ENCODE results near the gene CERS1.

The CERS1 gene

GRCh38 chr19:18913466-18913865 lies 17.5 kb upstream of the CERS1 start:
- Histone ChIP-seq H3K27me3 (ENCODE audit: insufficient read depth, low read depth) (no peaks in the 10 kb centered on the region), H3K36me3 (ENCODE audit: insufficient read depth) (no peaks in the 10 kb centered on the region), H4K20me1 (ENCODE audit: insufficient read depth) (no peaks in the 10 kb centered on the region), H2AFZ (ENCODE audit: low read depth) (no peak overlapping the region), H3K27ac (no peak overlapping the region), H3K79me2 (ENCODE audit: insufficient read depth, low read depth) (peaks cover 50% of the 10 kb centered on the region), H3K4me2 (no peak overlapping the region), H3K9ac (no peak overlapping the region), H3K4me3 (IDR thresholded peaks at IDR 0.05; ENCODE audit: insufficient read depth, low read depth, low read length) (no peak overlapping the region), H3K4me1 (ENCODE audit: low read depth, poor library complexity, severe bottlenecking) (peaks cover 30% of the 10 kb centered on the region)
- TF ChIP-seq CTCF (conservative IDR thresholded peaks at IDR 0.05; ENCODE audit: low read depth, low read length) = no peak

- H3K4me3 ChIP-seq (IDR thresholded peaks at IDR 0.05; ENCODE audit: insufficient read depth, low read depth, low read length) = no peak overlapping the region
- H3K4me2 ChIP-seq = no peak overlapping the region
- H2AFZ ChIP-seq (ENCODE audit: low read depth) = no peak overlapping the region
- H4K20me1 ChIP-seq (ENCODE audit: insufficient read depth) = no peaks in the 10 kb centered on the region
- H3K79me2 ChIP-seq (ENCODE audit: insufficient read depth, low read depth) = peaks cover 45% of the 10 kb centered on the region
- H3K27me3 ChIP-seq (ENCODE audit: insufficient read depth, low read depth) = no peaks in the 10 kb centered on the region
- peaks cover 29% of the 10 kb centered on the region for H3K4me1 ChIP-seq (ENCODE audit: low read depth, poor library complexity, severe bottlenecking)
- TF ChIP-seq CTCF (conservative IDR thresholded peaks at IDR 0.05; ENCODE audit: low read depth, low read length) = no peak
- H3K36me3 ChIP-seq (ENCODE audit: insufficient read depth) = no peaks in the 10 kb centered on the region
- H3K27ac ChIP-seq = no peak overlapping the region
- H3K9ac ChIP-seq = no peak overlapping the region
Observed at GRCh38 chr19:18912933-18913332, 17.0 kb upstream of the CERS1 start.

GRCh38 chr19:18910801-18911436 lies 15.0 kb upstream of the CERS1 start:
- peaks cover 25% of the 10 kb centered on the region for H3K79me2 ChIP-seq (ENCODE audit: insufficient read depth, low read depth)
- no peak overlapping the region for H2AFZ ChIP-seq (ENCODE audit: low read depth)
- H3K4me3 ChIP-seq (IDR thresholded peaks at IDR 0.05; ENCODE audit: insufficient read depth, low read depth, low read length) = no peak overlapping the region
- no peak for TF ChIP-seq CTCF (conservative IDR thresholded peaks at IDR 0.05; ENCODE audit: low read depth, low read length)
- H3K27ac ChIP-seq = no peak overlapping the region
- no peaks in the 10 kb centered on the region for H3K36me3 ChIP-seq (ENCODE audit: insufficient read depth)
- H3K4me1 ChIP-seq (ENCODE audit: low read depth, poor library complexity, severe bottlenecking) = peaks cover 20% of the 10 kb centered on the region
- H3K27me3 ChIP-seq (ENCODE audit: insufficient read depth, low read depth) = no peaks in the 10 kb centered on the region
- no peak overlapping the region for H3K4me2 ChIP-seq
- H3K9ac ChIP-seq = no peak overlapping the region
- no peaks in the 10 kb centered on the region for H4K20me1 ChIP-seq (ENCODE audit: insufficient read depth)

GRCh38 chr19:18910010-18910409 lies 14.1 kb upstream of the CERS1 start:
- Histone ChIP-seq H3K79me2 (ENCODE audit: insufficient read depth, low read depth) (peaks cover 17% of the 10 kb centered on the region; the same call in 1 of the 2 replicates), H3K4me2 (no peak overlapping the region), H3K36me3 (ENCODE audit: insufficient read depth) (no peaks in the 10 kb centered on the region), H2AFZ (ENCODE audit: low read depth) (no peak overlapping the region), H3K4me1 (ENCODE audit: low read depth, poor library complexity, severe bottlenecking) (peaks cover 17% of the 10 kb centered on the region), H4K20me1 (ENCODE audit: insufficient read depth) (no peaks in the 10 kb centered on the region), H3K9ac (no peak overlapping the region), H3K4me3 (IDR thresholded peaks at IDR 0.05; ENCODE audit: insufficient read depth, low read depth, low read length) (no peak overlapping the region), H3K27me3 (ENCODE audit: insufficient read depth, low read depth) (no peaks in the 10 kb centered on the region), H3K27ac (no peak overlapping the region)
- no peak for TF ChIP-seq CTCF (conservative IDR thresholded peaks at IDR 0.05; ENCODE audit: low read depth, low read length)

Data from KMS-11 (cell line).